HEK293 (cell line): Measurements from ENCODE around the gene CLIC5.

Experiments used
- CTCF ChIA-PET: fragments of 350-600 bp; formaldehyde crosslinking; extraction: SDS; loops from one replicate; lab custom pipeline; 2021; ENCODE audit warnings: antibody characterized with exemption; lab: Yijun Ruan, JAX
- POLR2A ChIA-PET: fragments of 300-600 bp; formaldehyde crosslinking; extraction: SDS; loops from one replicate; lab custom pipeline; 2020; ENCODE audit warnings: antibody characterized with exemption, inconsistent platforms; lab: Yijun Ruan, JAX
- H3K27ac ChIP-seq: fragments of 200-500 bp; sonication (Bioruptor generic); 2 replicates; pipeline ENCODE4 v1.5.1; 2014; ENCODE audit warnings: low read depth, low read length, control low read depth, inconsistent platforms; ENCODE audit errors: extremely low read depth
- H3K36me3 ChIP-seq, 2 experiments: fragments of 200-500 bp in 1 of 2; sonication (Bioruptor generic) in 1 of 2; 1 replicate in 1 of 2; 2 replicates in 1 of 2; pipeline ENCODE4 v1.5.1; 2014 to 2017; ENCODE audit warnings: inconsistent platforms in 2 of 2, low read length in 2 of 2; ENCODE audit not compliant: control insufficient read depth in 2 of 2, insufficient read depth in 1 of 2
- H3K4me1 ChIP-seq: fragments of 200-500 bp; sonication (Bioruptor generic); 2 replicates; pipeline ENCODE4 v1.5.1; 2014; ENCODE audit warnings: mild to moderate bottlenecking, low read length, inconsistent platforms; ENCODE audit not compliant: control insufficient read depth, insufficient read depth
- H3K4me3 ChIP-seq: 2 replicates; pipeline ENCODE4 v1.5.1; 2011; ENCODE audit warnings: low read depth, mild to moderate bottlenecking, control low read depth, low read length, moderate library complexity
- H3K9me3 ChIP-seq: fragments of 200-500 bp; sonication (Bioruptor generic); 2 replicates; pipeline ENCODE4 v1.5.1; 2014; ENCODE audit warnings: low read depth, low read length, inconsistent platforms; ENCODE audit not compliant: control insufficient read depth, insufficient read depth
- EGR2 ChIP-seq: fragments of 450-650 bp; formaldehyde crosslinking; IDR thresholded peaks from 2 replicates; pipeline ENCODE4 v1.5.1; 2016; ENCODE audit warnings: low read depth, missing biosample characterization, missing genetic modification characterization
- HOXC10 ChIP-seq: sonication (generic); formaldehyde crosslinking; IDR thresholded peaks from 2 replicates; pipeline ENCODE4 v1.8.1; 2023; ENCODE audit warnings: mild to moderate bottlenecking, missing genetic modification reagents
- HOXD13 ChIP-seq: sonication (generic); formaldehyde crosslinking; IDR thresholded peaks from 2 replicates; pipeline ENCODE4 v1.8.0; 2022; ENCODE audit warnings: missing genetic modification reagents, borderline replicate concordance
- KLF10 ChIP-seq: fragments of 450-650 bp; IDR thresholded peaks from 2 replicates; pipeline ENCODE4 v1.5.1; 2018; ENCODE audit warnings: missing biosample characterization, mild to moderate bottlenecking, missing genetic modification characterization
- SALL2 ChIP-seq: fragments of 450-650 bp; formaldehyde crosslinking; IDR thresholded peaks from 2 replicates; pipeline ENCODE4 v1.5.0; 2017; ENCODE audit warnings: missing biosample characterization, mild to moderate bottlenecking, missing genetic modification characterization, borderline replicate concordance
- SP7 ChIP-seq: fragments of 450-650 bp; formaldehyde crosslinking; IDR thresholded peaks from 2 replicates; pipeline ENCODE4 v1.5.1; 2016; ENCODE audit warnings: missing biosample characterization, missing genetic modification characterization
- ZNF157 ChIP-seq: fragments of 450-650 bp; formaldehyde crosslinking; IDR thresholded peaks from 2 replicates; pipeline ENCODE4 v1.5.1; 2016; ENCODE audit warnings: missing biosample characterization, missing genetic modification characterization
- ZNF239 ChIP-seq: fragments of 450-650 bp; formaldehyde crosslinking; IDR thresholded peaks from 2 replicates; pipeline ENCODE4 v1.5.1; 2016; ENCODE audit warnings: missing biosample characterization, missing genetic modification characterization
- ZNF311 ChIP-seq: fragments of 450-650 bp; formaldehyde crosslinking; IDR thresholded peaks from 2 replicates; pipeline ENCODE4 v1.5.1; 2017; ENCODE audit warnings: missing biosample characterization, missing genetic modification characterization, borderline replicate concordance
- ZNF335 ChIP-seq: fragments of 450-650 bp; formaldehyde crosslinking; conservative IDR thresholded peaks from 2 replicates; pipeline ENCODE4 v1.5.1; 2016; ENCODE audit warnings: missing biosample characterization, missing genetic modification characterization
- ZNF391 ChIP-seq: fragments of 450-650 bp; formaldehyde crosslinking; IDR thresholded peaks from 2 replicates; pipeline ENCODE4 v1.5.1; 2016; ENCODE audit warnings: low read depth, missing biosample characterization, missing genetic modification characterization, borderline replicate concordance
- ZNF529 ChIP-seq: fragments of 450-650 bp; formaldehyde crosslinking; IDR thresholded peaks from 2 replicates; pipeline ENCODE4 v1.5.1; 2017; ENCODE audit warnings: missing genetic modification characterization, missing biosample characterization; ENCODE audit not compliant: insufficient replicate concordance
- ZNF621 ChIP-seq: fragments of 450-650 bp; formaldehyde crosslinking; IDR thresholded peaks from 2 replicates; pipeline ENCODE4 v1.5.1; 2017; ENCODE audit warnings: missing biosample characterization, missing genetic modification characterization
- ZNF624 ChIP-seq: fragments of 450-650 bp; formaldehyde crosslinking; IDR thresholded peaks from 2 replicates; pipeline ENCODE4 v1.5.1; 2017; ENCODE audit warnings: missing biosample characterization, missing genetic modification characterization
- ZNF670 ChIP-seq: fragments of 450-650 bp; formaldehyde crosslinking; IDR thresholded peaks from 2 replicates; pipeline ENCODE4 v1.5.1; 2016; ENCODE audit warnings: missing biosample characterization, missing genetic modification characterization, low read depth
- ZNF747 ChIP-seq: fragments of 450-650 bp; formaldehyde crosslinking; IDR thresholded peaks from 2 replicates; pipeline ENCODE4 v1.5.1; 2016; ENCODE audit warnings: missing biosample characterization, missing genetic modification characterization
- ZNF76 ChIP-seq: fragments of 450-650 bp; formaldehyde crosslinking; IDR thresholded peaks from 2 replicates; pipeline ENCODE4; 2016; ENCODE audit warnings: low read depth, missing biosample characterization, missing genetic modification characterization, borderline replicate concordance
- ZNF785 ChIP-seq: fragments of 450-650 bp; formaldehyde crosslinking; IDR thresholded peaks from 2 replicates; pipeline ENCODE4 v1.5.1; 2016; ENCODE audit warnings: missing biosample characterization, missing genetic modification characterization
- ZNF830 ChIP-seq: fragments of 450-650 bp; IDR thresholded peaks from 2 replicates; pipeline ENCODE4 v1.5.0; 2018; ENCODE audit warnings: missing biosample characterization, missing genetic modification characterization, low read depth, mild to moderate bottlenecking, moderate library complexity
- ZSCAN23 ChIP-seq: fragments of 450-650 bp; formaldehyde crosslinking; IDR thresholded peaks from 2 replicates; pipeline ENCODE4 v1.5.1; 2016; ENCODE audit warnings: missing biosample characterization, missing genetic modification characterization
- ZXDB ChIP-seq: fragments of 450-650 bp; formaldehyde crosslinking; IDR thresholded peaks from 2 replicates; pipeline ENCODE4 v1.5.1; 2016; ENCODE audit warnings: missing biosample characterization, missing genetic modification characterization
- TF ChIP-seq, protein P1 (sequence below): fragments of 450-650 bp; formaldehyde crosslinking; IDR thresholded peaks from 2 replicates; pipeline ENCODE4 v1.5.1; 2016; ENCODE audit warnings: missing biosample characterization, missing genetic modification characterization
- TF ChIP-seq, protein P2 (sequence below): fragments of 450-650 bp; formaldehyde crosslinking; IDR thresholded peaks from 2 replicates; pipeline ENCODE4 v1.5.1; 2016; ENCODE audit warnings: missing biosample characterization, missing genetic modification characterization
- TF ChIP-seq, protein P3 (sequence below): fragments of 450-650 bp; formaldehyde crosslinking; IDR thresholded peaks from 2 replicates; pipeline ENCODE4 v1.5.1; 2016; ENCODE audit warnings: missing biosample characterization, missing genetic modification characterization
- TF ChIP-seq, protein P4 (sequence below): fragments of 450-650 bp; formaldehyde crosslinking; IDR thresholded peaks from 2 replicates; pipeline ENCODE4 v1.5.0; 2017; ENCODE audit warnings: missing biosample characterization, missing genetic modification characterization, borderline replicate concordance
- TF ChIP-seq, protein P5 (sequence below): fragments of 450-650 bp; formaldehyde crosslinking; IDR thresholded peaks from 2 replicates; pipeline ENCODE4 v1.5.1; 2016; ENCODE audit warnings: missing biosample characterization, missing genetic modification characterization, borderline replicate concordance

CLIC5 gene

DNA sequence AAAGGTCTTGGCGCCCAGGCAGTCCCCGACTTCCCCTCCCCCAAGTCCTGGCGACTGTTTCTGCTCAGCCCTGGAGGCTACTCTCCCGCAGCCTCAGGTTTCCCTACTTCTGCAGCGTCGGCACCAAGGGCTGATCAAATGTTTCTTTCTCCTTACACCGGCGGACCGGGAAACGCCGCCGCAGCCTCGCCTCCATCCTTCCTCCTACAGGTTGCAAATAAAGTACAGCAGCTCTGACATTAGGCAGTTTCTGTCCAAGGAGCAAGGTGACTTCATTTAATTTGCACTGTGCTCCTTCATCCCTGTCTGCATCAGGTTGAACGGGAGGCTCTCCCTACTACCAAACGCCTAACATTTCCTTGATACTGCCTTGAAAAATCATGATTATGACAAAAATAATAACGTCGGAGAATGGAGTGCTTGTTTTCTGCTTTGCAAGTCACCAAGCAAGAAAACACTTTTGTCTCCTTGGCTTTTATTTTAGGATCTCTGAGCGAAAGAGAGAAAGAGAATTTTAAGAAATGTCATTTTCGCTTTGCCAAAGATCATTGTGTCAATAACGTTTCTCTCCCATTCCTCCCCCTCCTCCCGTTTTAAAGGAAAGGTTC lies 1.0 kb downstream of the CLIC5 start:
- POLR2A ChIA-PET, result no interaction called here
- CTCF ChIA-PET, result interaction anchor here (1.2 to 1.5 kb wide), 2 partner anchors 21 to 84 kb away, joined by 3 to 4 read pairs; no protein-coding TSS in a partner anchor
- peak overlapping the region; percentile 76 for H3K4me3 ChIP-seq
- H3K9me3 ChIP-seq, result no peaks in the 10 kb centered on the region; the same call in 1 of the 2 replicates
- H3K36me3 ChIP-seq, result no peaks in the 10 kb centered on the region
- H3K4me1 ChIP-seq, result peaks cover 6% of the 10 kb centered on the region; the same call in 1 of the 2 replicates
- peak overlapping the region; percentile 62; the same call in 1 of the 2 replicates for H3K27ac ChIP-seq
- TF ChIP-seq ZNF76 (tag by site-specific recombination), result no peak
- no peak for TF ChIP-seq ZNF670
- peak; percentile 22 for TF ChIP-seq ZNF335
- no peak for TF ChIP-seq KLF10
- no peak for TF ChIP-seq ZNF239 (tag by site-specific recombination)
- no peak for TF ChIP-seq ZNF529 (tag by site-specific recombination)
- no peak for TF ChIP-seq ZNF157 (tag by site-specific recombination)
- TF ChIP-seq ZNF830 (tag by site-specific recombination), result no peak
- no peak for TF ChIP-seq ZNF624
- no peak for TF ChIP-seq ZNF785 (tag by site-specific recombination)
- TF ChIP-seq HOXC10 (CRISPR knock-in tag), result no peak
- no peak for TF ChIP-seq ZXDB
- TF ChIP-seq ZNF747 (tag by site-specific recombination), result no peak
- no peak for TF ChIP-seq HOXD13 (CRISPR knock-in tag)
- TF ChIP-seq, protein P1, sequence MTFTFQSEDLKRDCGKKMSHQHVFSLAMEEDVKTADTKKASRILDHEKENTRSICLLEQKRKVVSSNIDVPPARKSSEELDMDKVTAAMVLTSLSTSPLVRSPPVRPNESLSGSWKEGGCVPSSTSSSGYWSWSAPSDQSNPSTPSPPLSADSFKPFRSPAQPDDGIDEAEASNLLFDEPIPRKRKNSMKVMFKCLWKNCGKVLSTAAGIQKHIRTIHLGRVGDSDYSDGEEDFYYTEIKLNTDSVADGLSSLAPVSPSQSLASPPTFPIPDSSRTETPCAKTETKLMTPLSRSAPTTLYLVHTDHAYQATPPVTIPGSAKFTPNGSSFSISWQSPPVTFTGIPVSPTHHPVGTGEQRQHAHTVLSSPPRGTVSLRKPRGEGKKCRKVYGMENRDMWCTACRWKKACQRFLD, result no peak
- no peak for TF ChIP-seq ZSCAN23 (tag by site-specific recombination)
- TF ChIP-seq, protein P2, sequence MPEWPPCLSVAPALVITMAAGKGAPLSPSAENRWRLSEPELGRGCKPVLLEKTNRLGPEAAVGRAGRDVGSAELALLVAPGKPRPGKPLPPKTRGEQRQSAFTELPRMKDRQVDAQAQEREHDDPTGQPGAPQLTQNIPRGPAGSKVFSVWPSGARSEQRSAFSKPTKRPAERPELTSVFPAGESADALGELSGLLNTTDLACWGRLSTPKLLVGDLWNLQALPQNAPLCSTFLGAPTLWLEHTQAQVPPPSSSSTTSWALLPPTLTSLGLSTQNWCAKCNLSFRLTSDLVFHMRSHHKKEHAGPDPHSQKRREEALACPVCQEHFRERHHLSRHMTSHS (tag by site-specific recombination), result no peak
- TF ChIP-seq, protein P3, sequence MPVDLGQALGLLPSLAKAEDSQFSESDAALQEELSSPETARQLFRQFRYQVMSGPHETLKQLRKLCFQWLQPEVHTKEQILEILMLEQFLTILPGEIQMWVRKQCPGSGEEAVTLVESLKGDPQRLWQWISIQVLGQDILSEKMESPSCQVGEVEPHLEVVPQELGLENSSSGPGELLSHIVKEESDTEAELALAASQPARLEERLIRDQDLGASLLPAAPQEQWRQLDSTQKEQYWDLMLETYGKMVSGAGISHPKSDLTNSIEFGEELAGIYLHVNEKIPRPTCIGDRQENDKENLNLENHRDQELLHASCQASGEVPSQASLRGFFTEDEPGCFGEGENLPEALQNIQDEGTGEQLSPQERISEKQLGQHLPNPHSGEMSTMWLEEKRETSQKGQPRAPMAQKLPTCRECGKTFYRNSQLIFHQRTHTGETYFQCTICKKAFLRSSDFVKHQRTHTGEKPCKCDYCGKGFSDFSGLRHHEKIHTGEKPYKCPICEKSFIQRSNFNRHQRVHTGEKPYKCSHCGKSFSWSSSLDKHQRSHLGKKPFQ (tag by site-specific recombination), result no peak
- no peak for TF ChIP-seq SALL2
- no peak for TF ChIP-seq SP7 (tag by site-specific recombination)
- TF ChIP-seq ZNF621 (tag by site-specific recombination), result no peak
- TF ChIP-seq, protein P4, sequence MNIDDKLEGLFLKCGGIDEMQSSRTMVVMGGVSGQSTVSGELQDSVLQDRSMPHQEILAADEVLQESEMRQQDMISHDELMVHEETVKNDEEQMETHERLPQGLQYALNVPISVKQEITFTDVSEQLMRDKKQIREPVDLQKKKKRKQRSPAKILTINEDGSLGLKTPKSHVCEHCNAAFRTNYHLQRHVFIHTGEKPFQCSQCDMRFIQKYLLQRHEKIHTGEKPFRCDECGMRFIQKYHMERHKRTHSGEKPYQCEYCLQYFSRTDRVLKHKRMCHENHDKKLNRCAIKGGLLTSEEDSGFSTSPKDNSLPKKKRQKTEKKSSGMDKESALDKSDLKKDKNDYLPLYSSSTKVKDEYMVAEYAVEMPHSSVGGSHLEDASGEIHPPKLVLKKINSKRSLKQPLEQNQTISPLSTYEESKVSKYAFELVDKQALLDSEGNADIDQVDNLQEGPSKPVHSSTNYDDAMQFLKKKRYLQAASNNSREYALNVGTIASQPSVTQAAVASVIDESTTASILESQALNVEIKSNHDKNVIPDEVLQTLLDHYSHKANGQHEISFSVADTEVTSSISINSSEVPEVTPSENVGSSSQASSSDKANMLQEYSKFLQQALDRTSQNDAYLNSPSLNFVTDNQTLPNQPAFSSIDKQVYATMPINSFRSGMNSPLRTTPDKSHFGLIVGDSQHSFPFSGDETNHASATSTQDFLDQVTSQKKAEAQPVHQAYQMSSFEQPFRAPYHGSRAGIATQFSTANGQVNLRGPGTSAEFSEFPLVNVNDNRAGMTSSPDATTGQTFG (tag by site-specific recombination), result no peak
- TF ChIP-seq ZNF391 (tag by site-specific recombination), result no peak
- TF ChIP-seq, protein P5, sequence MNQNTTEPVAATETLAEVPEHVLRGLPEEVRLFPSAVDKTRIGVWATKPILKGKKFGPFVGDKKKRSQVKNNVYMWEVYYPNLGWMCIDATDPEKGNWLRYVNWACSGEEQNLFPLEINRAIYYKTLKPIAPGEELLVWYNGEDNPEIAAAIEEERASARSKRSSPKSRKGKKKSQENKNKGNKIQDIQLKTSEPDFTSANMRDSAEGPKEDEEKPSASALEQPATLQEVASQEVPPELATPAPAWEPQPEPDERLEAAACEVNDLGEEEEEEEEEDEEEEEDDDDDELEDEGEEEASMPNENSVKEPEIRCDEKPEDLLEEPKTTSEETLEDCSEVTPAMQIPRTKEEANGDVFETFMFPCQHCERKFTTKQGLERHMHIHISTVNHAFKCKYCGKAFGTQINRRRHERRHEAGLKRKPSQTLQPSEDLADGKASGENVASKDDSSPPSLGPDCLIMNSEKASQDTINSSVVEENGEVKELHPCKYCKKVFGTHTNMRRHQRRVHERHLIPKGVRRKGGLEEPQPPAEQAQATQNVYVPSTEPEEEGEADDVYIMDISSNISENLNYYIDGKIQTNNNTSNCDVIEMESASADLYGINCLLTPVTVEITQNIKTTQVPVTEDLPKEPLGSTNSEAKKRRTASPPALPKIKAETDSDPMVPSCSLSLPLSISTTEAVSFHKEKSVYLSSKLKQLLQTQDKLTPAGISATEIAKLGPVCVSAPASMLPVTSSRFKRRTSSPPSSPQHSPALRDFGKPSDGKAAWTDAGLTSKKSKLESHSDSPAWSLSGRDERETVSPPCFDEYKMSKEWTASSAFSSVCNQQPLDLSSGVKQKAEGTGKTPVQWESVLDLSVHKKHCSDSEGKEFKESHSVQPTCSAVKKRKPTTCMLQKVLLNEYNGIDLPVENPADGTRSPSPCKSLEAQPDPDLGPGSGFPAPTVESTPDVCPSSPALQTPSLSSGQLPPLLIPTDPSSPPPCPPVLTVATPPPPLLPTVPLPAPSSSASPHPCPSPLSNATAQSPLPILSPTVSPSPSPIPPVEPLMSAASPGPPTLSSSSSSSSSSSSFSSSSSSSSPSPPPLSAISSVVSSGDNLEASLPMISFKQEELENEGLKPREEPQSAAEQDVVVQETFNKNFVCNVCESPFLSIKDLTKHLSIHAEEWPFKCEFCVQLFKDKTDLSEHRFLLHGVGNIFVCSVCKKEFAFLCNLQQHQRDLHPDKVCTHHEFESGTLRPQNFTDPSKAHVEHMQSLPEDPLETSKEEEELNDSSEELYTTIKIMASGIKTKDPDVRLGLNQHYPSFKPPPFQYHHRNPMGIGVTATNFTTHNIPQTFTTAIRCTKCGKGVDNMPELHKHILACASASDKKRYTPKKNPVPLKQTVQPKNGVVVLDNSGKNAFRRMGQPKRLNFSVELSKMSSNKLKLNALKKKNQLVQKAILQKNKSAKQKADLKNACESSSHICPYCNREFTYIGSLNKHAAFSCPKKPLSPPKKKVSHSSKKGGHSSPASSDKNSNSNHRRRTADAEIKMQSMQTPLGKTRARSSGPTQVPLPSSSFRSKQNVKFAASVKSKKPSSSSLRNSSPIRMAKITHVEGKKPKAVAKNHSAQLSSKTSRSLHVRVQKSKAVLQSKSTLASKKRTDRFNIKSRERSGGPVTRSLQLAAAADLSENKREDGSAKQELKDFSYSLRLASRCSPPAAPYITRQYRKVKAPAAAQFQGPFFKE (tag by site-specific recombination), result no peak
- peak; percentile 31; the same call in 1 of the 2 replicates for TF ChIP-seq EGR2 (tag by site-specific recombination)
- TF ChIP-seq ZNF311, result no peak
